ENCODE results near the gene IMPG1.
"Not testable (repeated sequence)": the region's sequence is repeated elsewhere in the genome, so short reads cannot be mapped to it uniquely, and the experiment has no call there.

Gene IMPG1

DNA sequence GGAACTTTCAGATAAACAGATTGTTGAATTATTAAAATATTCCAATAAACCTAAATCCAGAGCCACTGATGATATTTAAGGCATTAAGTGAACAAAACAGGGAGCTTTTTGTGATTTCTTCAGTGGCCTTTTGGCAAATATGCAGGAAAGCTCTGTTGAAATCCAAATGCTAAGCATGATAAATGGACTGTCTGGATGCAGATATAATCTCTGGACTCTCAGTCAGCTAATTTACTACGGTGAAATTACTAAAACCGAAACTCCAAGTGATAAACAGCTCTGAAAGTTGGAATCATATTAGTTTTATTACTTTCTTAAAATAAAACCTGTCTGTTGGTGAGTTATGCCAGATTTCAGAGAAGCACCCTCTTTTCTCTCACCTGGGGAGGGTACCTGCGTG, 120.3 kb downstream of the IMPG1 start:
- DNase-seq (ENCODE audit: low read depth), result no peak

DNA sequence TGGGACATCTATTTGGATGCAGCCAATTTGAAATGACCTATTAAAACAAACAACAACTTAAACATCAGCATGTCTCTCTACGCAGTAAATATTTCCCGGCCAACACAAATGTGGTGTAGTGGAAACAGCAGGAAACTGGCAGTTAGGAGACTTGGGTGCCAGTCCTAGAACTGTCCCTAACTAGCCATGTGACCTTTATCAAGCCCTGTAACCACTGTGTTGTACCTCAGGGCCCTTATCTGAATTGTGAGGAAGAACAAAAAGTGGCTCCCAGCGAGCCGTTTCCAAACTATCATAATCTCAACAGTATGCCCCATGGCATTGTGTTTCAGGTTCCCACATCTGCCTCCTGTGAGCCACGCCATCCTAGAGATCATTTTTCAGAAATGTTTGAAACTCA, 124.5 kb downstream of the IMPG1 start:
- DNase-seq (ENCODE audit: low read depth), result no peak

DNA sequence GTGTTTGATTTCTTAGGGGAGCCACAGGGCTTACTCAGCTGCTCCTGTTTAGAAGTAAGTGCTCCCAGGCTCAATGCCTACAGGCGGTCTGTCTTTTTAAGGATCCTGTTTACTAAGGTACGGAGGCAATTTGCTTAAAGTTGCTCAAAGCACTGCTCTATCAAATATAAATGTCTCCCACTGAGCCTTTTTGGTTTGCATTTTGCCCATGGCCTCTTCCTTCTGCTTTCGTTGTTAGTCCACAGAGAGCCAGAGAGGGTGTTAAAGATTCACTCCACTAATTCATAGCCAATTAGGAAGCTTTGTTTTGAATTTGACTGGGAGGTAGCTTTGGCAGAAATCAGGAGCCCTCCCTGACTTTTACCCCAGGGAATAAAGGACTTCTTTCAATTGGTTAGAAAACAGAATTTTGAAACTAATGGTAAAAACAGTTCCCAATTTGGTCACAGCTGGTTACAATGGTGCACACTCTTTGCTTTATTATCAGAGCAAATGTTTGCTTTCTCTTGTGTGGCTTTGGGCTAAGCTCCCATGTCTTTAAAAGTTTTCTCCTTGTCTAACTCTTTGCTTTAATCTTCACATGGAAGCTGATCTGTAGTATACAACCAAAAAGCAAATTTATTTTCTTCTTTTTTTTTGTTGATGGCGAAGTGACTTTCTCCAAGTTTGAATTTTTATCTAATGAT, 126.2 kb downstream of the IMPG1 start:
- no peak for DNase-seq (ENCODE audit: low read depth)

GRCh38 chr6:75943381-75943780, 129.1 kb downstream of the IMPG1 start:
- DNase-seq (ENCODE audit: low read depth), result no peak

GRCh38 chr6:75941509-75941908, 131.0 kb downstream of the IMPG1 start:
- no peak for DNase-seq (ENCODE audit: low read depth)

DNA sequence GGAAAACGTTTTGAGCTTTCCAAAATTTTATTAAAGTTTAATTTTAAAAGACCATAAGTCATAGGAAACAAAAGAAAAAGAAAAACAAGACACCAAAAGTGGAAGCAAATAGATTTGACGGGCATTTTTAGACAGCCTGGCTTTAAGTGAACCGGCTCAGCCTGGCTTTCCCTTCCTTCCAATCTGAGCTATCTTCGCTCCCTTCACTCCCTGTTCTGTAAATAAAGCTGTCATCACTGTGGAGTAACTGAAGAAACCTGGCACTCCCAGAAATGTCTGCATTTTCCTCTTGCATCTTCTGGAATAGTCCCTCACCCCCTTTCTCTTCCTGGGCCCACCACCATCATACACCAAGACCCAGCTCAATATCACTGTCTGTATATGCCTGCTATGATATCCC, 131.9 kb downstream of the IMPG1 start:
- no peak for DNase-seq (ENCODE audit: low read depth)

- no peak for DNase-seq (ENCODE audit: low read depth)
These were observed 134.6 kb downstream of the IMPG1 start for GRCh38 chr6:75937846-75938245.

DNA sequence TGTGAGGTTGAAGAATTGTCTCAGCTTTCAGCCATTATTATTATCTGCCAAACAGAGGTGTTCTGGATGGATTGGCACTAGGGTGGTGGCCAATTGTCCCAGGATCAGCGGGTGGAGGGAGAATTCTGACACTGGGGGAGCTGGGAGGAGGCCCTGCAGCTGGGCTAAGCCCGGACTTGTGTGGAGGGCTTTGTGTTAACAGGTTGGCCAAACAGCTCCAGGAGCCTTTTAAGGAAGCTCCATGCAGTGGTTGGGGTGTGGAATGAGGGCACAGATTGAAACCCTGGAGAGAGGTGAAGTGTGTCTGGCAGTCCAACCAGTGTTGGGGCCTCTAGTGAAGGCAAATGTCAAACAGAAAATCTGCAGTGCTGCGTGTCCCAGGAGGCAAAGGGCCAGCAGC, 135.8 kb downstream of the IMPG1 start:
- no peak for DNase-seq (ENCODE audit: low read depth)

GRCh38 chr6:75935473-75935793, 137.0 kb downstream of the IMPG1 start:
- DNase-seq (ENCODE audit: low read depth), result no peak

- peak; percentile 5 for DNase-seq (ENCODE audit: low read depth)
These were observed 137.6 kb downstream of the IMPG1 start for GRCh38 chr6:75934643-75935472.

- no peak for DNase-seq (ENCODE audit: low read depth)
These were observed 139.0 kb downstream of the IMPG1 start for GRCh38 chr6:75933387-75933975.

DNA sequence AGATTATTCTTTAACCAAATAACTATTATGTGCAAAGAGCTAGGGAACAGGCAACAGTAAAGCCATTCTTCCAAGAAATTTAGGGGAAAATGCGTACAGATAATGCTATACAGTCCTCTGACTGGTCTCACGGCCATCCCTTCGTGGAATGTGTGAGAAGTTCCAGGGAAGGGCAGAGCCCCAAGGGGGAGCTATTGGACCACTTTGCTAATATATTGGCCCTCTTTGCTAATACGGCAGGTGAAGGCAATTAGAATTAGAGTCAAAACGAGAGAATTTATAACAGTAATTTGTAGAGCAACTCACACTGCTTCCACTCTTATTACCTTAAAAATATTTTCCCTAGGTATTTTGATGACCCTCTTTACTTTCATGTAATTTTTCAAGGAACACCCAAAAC, 140.4 kb downstream of the IMPG1 start:
- DNase-seq (ENCODE audit: low read depth), result peak; percentile 9

DNA sequence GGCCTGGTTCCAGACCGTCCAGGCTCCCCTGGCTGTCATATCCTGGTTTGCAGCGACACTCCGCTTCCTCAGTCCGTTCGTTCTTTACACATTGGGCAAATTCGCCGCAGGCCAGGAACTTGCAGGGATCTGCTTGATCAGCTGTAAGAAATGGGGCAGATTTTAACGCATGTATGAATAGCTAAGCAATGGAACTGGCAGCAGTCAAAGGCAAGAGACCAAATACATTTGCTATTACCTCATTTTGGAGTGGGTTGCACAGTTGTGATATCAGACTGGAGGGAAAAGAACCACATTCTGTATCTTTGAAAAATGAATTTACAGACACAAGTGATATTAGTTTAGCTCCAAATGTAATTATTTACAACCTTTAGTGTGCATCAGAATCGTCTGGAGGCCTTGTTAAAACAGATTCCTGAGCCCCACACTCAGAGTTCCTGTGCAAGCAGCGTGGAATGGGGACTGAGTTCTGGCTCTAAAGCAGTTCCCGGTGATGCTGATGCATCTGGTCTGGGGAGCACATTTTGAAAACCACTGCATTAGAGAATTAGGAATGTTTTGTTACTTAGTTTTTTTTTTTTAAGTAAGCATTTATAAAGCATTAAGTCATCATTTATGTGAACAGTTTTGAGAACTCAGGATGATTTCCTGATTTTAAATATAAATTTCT, 141.3 kb downstream of the IMPG1 start:
- no peak for DNase-seq (ENCODE audit: low read depth)

DNA sequence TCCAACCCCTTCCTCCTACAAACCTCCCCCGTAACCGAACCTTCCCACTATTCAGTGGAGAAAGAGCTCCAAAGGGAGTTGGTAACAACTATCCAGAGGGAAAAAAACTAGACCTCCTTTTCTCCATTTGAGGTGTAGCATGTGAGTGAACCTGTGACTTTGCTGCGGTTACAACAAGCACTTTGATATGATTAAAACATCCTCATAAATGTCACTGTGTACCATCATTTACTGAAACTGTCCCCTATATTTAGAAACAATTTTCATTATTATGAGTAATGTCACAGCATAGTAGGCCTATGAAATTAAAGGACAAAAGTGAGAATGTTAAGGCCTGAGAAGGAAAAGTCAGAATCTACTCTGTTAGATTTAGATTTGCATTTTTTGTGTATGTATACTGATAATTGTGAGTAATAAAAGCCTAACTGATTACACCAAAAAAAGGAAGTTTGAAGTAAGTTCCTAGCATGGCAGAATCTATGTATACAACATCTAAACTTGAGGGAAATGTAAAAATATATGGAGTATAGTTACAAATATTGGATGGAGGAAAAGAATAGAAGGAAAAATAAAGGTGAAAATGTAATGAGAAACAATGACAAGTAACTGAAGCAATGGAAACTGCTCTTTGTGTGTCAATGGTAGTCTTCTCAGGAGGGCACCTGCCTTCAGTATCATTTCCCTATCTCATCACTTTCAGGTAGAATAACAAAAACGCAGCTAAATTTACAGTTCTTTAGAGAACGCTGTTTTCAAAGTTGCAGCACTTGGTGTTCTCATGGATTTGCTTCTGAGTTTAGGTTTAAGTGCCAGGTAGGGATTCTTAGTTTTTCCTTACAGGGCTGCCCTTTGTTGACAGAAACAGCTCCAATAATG, 145.9 kb downstream of the IMPG1 start:
- no peak for DNase-seq (ENCODE audit: low read depth)

DNA sequence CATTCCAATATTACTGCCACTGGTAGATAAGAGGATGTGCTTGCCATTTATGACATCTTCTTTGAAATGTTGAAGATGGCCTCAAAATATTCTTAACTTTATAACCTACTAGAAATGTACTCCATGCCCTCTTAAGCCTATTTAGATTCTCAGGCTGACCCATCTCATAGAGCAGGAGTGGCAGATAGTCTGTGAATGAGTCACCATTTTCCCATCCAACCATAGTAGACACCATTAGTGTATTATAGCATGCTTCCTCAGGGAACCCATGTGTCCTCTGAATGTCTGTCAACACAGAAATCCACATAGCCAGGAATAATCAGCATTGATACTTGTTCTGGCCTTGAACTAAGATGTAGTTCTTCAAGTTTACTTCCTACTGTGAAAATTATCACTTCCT, 150.2 kb downstream of the IMPG1 start:
- DNase-seq (ENCODE audit: low read depth), result peak; percentile 9

DNA sequence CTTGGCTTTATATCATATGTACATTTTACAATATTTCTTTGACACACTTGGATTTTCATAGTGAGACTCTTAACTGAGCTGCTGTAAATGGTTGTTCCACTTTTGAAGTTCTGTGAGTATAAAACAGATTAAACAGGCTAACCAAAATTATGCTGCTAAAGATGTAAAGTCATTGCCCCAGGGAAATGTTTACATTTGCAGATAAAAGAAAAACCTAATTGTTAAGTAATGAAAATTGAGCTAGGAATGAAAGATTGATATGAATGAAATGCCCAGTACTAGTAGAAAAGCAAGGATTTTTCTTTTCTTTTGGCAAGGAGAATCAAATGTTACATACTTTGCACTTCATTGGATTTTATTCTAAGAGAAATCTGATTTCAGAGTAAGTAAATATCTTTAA, 159.4 kb downstream of the IMPG1 start:
- no peak for DNase-seq (ENCODE audit: low read depth)

DNA sequence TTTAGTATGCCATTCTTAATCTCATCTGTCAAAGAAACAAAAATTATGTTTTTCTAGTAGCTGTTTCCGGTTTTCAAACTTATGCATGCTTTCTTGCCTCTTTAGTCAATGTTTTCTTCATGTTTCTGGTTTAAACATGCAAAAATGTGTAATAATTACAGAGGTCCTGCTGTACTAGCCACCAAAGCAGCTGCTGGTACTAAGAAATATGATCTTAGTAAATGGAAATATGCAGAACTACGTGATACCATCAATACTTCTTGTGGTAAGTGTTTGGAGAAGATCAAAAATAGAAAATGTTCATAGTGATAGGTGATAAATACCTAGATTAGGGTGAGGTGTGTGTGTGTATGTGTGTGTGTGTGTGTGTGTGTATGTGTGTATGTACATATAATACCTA, 165.0 kb downstream of the IMPG1 start:
- no peak for DNase-seq (ENCODE audit: low read depth)

DNA sequence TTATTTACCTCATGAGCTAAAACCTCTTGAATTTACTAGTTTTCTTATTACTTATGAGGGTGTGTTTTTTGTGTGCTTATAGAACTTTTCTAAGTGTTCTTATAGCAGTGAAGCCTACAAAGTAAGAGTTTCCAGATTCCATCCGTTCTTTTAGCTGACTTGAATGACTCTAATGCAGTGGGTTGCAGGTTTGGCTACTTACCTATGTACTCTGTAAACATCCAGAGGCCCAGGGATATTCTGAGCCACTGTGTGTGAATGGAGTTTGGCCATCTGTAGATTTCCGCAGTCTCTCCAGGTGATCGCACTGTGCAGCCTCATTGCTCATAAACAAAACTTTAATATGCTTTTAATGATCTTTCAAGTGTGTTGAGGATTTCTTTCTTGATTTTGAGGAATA, 165.6 kb downstream of the IMPG1 start:
- no peak for DNase-seq (ENCODE audit: low read depth)

DNA sequence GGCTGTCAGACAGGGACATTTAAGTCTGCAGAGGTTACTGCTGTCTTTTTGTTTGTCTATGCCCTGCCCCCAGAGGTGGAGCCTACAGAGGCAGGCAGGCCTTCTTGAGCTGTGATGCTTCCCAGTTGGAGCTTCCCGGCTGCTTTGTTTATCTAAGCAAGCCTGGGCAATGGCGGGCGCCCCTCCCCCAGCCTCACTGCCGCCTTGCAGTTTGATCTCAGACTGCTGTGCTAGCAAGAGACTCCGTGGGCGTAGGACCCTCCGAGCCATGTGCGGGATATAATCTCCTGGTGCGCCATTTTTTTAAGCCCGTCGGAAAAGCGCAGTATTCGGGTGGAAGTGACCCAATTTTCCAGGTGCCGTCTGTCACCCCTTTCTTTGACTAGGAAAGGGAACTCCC, 167.3 kb downstream of the IMPG1 start:
- DNase-seq (ENCODE audit: low read depth), result not testable (repeated sequence)

- DNase-seq (ENCODE audit: low read depth), result not testable (repeated sequence)
These were observed 172.2 kb downstream of the IMPG1 start for GRCh38 chr6:75900216-75900615.

- DNase-seq (ENCODE audit: low read depth), result no peak
These were observed 175.9 kb downstream of the IMPG1 start for GRCh38 chr6:75896526-75896925.

DNA sequence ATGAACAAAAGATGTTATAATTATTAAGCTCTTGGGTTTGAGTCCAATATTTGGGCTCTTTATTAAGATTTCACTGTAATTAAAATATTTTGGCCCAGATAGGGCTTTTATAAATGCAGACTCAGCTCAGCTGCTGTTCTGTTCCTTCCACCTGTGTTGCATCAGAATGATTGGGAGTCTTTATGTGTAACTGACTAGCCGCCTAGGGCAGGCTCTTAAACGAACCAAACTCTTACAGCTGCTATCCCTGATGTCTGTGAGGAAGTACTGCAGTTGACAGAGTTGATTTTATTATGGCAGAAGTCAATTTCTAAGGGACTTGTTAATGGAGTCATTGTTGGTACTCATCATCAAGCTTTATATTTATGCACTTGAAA, 178.7 kb downstream of the IMPG1 start:
- DNase-seq (ENCODE audit: low read depth), result no peak
